Uterus (tissue), 4 donors: Measurements from ENCODE around the gene NDC1. TPM values are rescaled to one million over a fixed set of nuclear protein-coding genes. Genes with fewer than 3 reads are reported as not detected.

Source experiments
- DNase-seq, 2 donors: peaks; one replicate each; pipeline ENCODE4 v3.0.0-alpha.2; 2019 to 2020
- H3K27ac ChIP-seq, 2 donors: fragments of 200-600 bp; sonication (generic); 1 replicate in 1 of 2; 2 replicates in 1 of 2; pipeline ENCODE4 v1.5.1; 2016 to 2018
- H3K27me3 ChIP-seq, 2 donors: fragments of 200-600 bp; sonication (generic); one replicate each; pipeline ENCODE4 v1.5.1; 2018 to 2019; ENCODE audit warnings: control low read depth in 1 of 2
- H3K36me3 ChIP-seq, 2 donors: fragments of 200-600 bp; sonication (generic); one replicate each; pipeline ENCODE4 v1.5.1; 2019; ENCODE audit warnings: control low read depth in 1 of 2
- H3K4me1 ChIP-seq, 2 donors: fragments of 200-600 bp; sonication (generic); one replicate each; pipeline ENCODE4 v1.5.1; 2018 to 2019; ENCODE audit warnings: control low read depth in 1 of 2
- H3K4me3 ChIP-seq, 2 donors: fragments of 200-600 bp; sonication (generic); 1 replicate in 1 of 2; 2 replicates in 1 of 2; pipeline ENCODE4 v1.5.1; 2018 to 2019; ENCODE audit warnings: mild to moderate bottlenecking in 1 of 2
- H3K9me3 ChIP-seq, 2 donors: fragments of 200-600 bp; sonication (generic); one replicate each; pipeline ENCODE4 v1.5.1; 2019; ENCODE audit warnings: control low read depth in 1 of 2
- POLR2A ChIP-seq, 2 donors: fragments of 450-650 bp; IDR thresholded peaks; one replicate each; pipeline ENCODE4 v1.6.1; 2016; ENCODE audit warnings: antibody characterized with exemption in 2 of 2, mild to moderate bottlenecking in 1 of 2, moderate library complexity in 1 of 2
- intact Hi-C: fragments of 100-400 bp; cut with DNase I; formaldehyde crosslinking; loops from one replicate; pipeline ENCODE4 v1.15.1; 2023; ENCODE audit warnings: low total_unique reads
- total RNA-seq, 4 donors: library from RNA; depleted of rRNA in 3 of 4; stranded (reverse); fragments of >200 nt in 3 of 4; gene quantifications; one replicate each; pipeline versions ENCODE4 v1.1.0 to v1.2.4, GENCODE V29; 2014 to 2023
- TF ChIP-seq, protein P1 (sequence below), 4 experiments: fragments of 200-600 bp in 2 of 4; fragments of 450-650 bp in 2 of 4; sonication (generic) in 2 of 4; IDR thresholded peaks; one replicate each; pipeline ENCODE4 v1.5.1; 2016 to 2019; ENCODE audit warnings: antibody characterized with exemption in 4 of 4, mild to moderate bottlenecking in 2 of 4, moderate library complexity in 1 of 4
- donor health status: DM: yes; HTN: yes; CAD: no.

NDC1 gene
- total RNA-seq, 4 donors from 2014 or later = 6.1 to 41.8 (median 16.8) TPM

DNA sequence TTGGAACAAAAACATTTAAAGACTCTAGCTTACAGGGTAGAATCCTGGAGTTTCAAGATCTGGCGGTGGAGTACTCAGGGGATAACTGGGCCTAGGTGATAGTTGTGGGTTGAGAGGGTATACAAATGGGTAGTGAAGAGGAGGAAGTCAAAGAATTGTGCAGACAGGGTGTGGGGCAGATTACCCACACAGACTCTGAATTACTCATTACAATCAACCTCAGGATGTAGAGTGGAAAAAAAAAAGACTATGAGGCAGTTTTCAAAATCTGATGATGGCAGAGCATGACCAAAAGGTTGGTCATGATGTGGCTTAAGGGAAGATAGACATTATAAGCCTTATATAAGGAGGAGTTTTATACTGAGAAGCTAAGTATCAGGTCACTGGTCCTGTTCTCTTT lies 55.0 kb downstream of the NDC1 start:
- TF ChIP-seq POLR2A (IDR thresholded peaks at IDR 0.05) = no peak
- TF ChIP-seq, protein P1, sequence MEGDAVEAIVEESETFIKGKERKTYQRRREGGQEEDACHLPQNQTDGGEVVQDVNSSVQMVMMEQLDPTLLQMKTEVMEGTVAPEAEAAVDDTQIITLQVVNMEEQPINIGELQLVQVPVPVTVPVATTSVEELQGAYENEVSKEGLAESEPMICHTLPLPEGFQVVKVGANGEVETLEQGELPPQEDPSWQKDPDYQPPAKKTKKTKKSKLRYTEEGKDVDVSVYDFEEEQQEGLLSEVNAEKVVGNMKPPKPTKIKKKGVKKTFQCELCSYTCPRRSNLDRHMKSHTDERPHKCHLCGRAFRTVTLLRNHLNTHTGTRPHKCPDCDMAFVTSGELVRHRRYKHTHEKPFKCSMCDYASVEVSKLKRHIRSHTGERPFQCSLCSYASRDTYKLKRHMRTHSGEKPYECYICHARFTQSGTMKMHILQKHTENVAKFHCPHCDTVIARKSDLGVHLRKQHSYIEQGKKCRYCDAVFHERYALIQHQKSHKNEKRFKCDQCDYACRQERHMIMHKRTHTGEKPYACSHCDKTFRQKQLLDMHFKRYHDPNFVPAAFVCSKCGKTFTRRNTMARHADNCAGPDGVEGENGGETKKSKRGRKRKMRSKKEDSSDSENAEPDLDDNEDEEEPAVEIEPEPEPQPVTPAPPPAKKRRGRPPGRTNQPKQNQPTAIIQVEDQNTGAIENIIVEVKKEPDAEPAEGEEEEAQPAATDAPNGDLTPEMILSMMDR (IDR thresholded peaks at IDR 0.05) = no peak
- DNase-seq = no peak
- Histone ChIP-seq H3K36me3 (no peaks in the 10 kb centered on the region), H3K27ac (no peak overlapping the region), H3K4me1 (no peaks in the 10 kb centered on the region), H3K4me3 (no peak overlapping the region), H3K27me3 (no peaks in the 10 kb centered on the region), H3K9me3 (no peaks in the 10 kb centered on the region)
- intact Hi-C loops = no loop called here

DNA sequence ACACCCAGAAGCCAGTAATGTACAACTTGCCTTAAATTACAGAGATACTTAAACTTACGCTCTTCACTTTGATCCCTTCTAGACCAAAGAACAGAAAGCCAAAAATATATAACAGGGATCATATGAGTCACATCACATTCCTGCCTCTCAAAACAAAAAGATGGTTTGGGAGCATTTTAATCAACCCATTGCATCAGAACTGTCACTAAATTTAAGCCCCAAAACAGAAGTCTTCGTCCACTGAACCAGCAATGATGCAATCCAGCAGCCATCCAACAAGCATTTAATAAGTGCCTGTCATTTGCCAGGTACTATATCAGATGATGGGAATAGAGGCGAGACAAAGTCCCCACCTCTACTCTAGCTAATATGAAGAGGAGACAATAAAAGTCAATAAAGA lies 56.4 kb downstream of the NDC1 start:
- H3K36me3 ChIP-seq = no peaks in the 10 kb centered on the region

GRCh38 chr1:53777272-53777671 lies 60.8 kb downstream of the NDC1 start:
- no peak for DNase-seq
- H3K4me1 ChIP-seq = no peaks in the 10 kb centered on the region
- H3K9me3 ChIP-seq = no peaks in the 10 kb centered on the region
- TF ChIP-seq POLR2A (IDR thresholded peaks at IDR 0.05) = no peak
- TF ChIP-seq, protein P1 (IDR thresholded peaks at IDR 0.05) = no peak
- no peaks in the 10 kb centered on the region for H3K36me3 ChIP-seq
- intact Hi-C loops = no loop called here
- H3K4me3 ChIP-seq = no peak overlapping the region
- no peaks in the 10 kb centered on the region for H3K27me3 ChIP-seq
- H3K27ac ChIP-seq = no peak overlapping the region

More for the DNA sequence above, 56.4 kb downstream of the NDC1 start:
- TF ChIP-seq, protein P1 (IDR thresholded peaks at IDR 0.05) = no peak
- no peak for TF ChIP-seq POLR2A (IDR thresholded peaks at IDR 0.05)
- no peak for DNase-seq
- Histone ChIP-seq H3K9me3 (no peaks in the 10 kb centered on the region), H3K4me1 (no peaks in the 10 kb centered on the region), H3K27me3 (no peaks in the 10 kb centered on the region), H3K4me3 (no peak overlapping the region), H3K27ac (no peak overlapping the region)
- intact Hi-C loops = no loop called here

GRCh38 chr1:53771648-53772047 lies 66.4 kb downstream of the NDC1 start:
- no peak overlapping the region for H3K4me3 ChIP-seq
- H3K27me3 ChIP-seq = no peaks in the 10 kb centered on the region
- no peaks in the 10 kb centered on the region for H3K4me1 ChIP-seq
- no peaks in the 10 kb centered on the region for H3K9me3 ChIP-seq
- TF ChIP-seq POLR2A (IDR thresholded peaks at IDR 0.05) = no peak
- TF ChIP-seq, protein P1 (IDR thresholded peaks at IDR 0.05) = no peak
- H3K27ac ChIP-seq = no peak overlapping the region
- intact Hi-C loops = no loop called here
- H3K36me3 ChIP-seq = no peaks in the 10 kb centered on the region
- no peak for DNase-seq

DNA sequence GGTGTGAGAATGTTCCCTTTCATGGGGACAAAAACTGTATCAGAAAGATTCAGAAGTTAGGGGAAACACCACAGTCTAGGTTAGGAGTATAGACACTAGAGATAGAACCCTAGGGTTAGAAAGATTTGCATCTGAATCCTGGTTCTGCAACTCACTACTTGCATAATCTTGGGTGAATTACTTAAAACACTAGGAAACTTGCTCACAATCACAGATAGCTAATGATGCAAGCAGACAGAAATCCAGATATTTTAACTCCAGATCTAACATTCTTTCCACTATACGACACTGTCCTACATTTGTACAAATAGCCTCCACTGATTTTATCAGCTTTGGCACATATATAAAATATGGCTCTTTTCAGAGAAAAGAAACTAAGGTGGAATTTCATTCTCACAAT lies 68.3 kb downstream of the NDC1 start:
- intact Hi-C loops = no loop called here

More for the DNA sequence above, 68.3 kb downstream of the NDC1 start:
- H3K27ac ChIP-seq = no peak overlapping the region
- no peaks in the 10 kb centered on the region for H3K36me3 ChIP-seq
- no peak for DNase-seq
- no peaks in the 10 kb centered on the region for H3K4me1 ChIP-seq
- TF ChIP-seq, protein P1 (IDR thresholded peaks at IDR 0.05) = no peak
- TF ChIP-seq POLR2A (IDR thresholded peaks at IDR 0.05) = no peak
- H3K27me3 ChIP-seq = no peaks in the 10 kb centered on the region
- H3K4me3 ChIP-seq = no peak overlapping the region
- no peaks in the 10 kb centered on the region for H3K9me3 ChIP-seq
